GM23248 (cell line): Measurements from ENCODE around the gene ANXA6. TPM values are rescaled to one million over a fixed set of nuclear protein-coding genes. Genes with fewer than 3 reads are reported as not detected.

Source experiments
- DNase-seq: peaks from one replicate; pipeline ENCODE4 v3.0.0-alpha.2; 2015
- H2AFZ ChIP-seq: fragments of 200-600 bp; sonication (generic); 2 replicates; pipeline ENCODE4 v1.6.1; 2016; ENCODE audit warnings: antibody characterized with exemption
- H3F3A ChIP-seq: fragments of 200-600 bp; sonication (generic); 2 replicates; pipeline ENCODE4 v1.6.1; 2016; ENCODE audit warnings: mild to moderate bottlenecking, antibody characterized with exemption, mixed run types; ENCODE audit not compliant: insufficient read depth
- H3K27ac ChIP-seq: fragments of 200-600 bp; sonication (generic); 2 replicates; pipeline ENCODE4 v1.5.1; 2016; ENCODE audit warnings: mild to moderate bottlenecking
- H3K27me3 ChIP-seq: fragments of 200-600 bp; sonication (generic); replicated peaks from 2 replicates; pipeline ENCODE4 v1.6.1; 2016; ENCODE audit warnings: mild to moderate bottlenecking; ENCODE audit not compliant: insufficient read depth
- H3K36me3 ChIP-seq: fragments of 200-600 bp; sonication (generic); 2 replicates; pipeline ENCODE4 v1.6.1; 2016; ENCODE audit warnings: low read depth, mild to moderate bottlenecking
- H3K4me1 ChIP-seq: fragments of 200-600 bp; sonication (generic); 2 replicates; pipeline ENCODE4 v1.6.1; 2016; ENCODE audit warnings: mild to moderate bottlenecking; ENCODE audit not compliant: insufficient read depth
- H3K4me2 ChIP-seq: fragments of 200-600 bp; sonication (generic); one replicate; pipeline ENCODE4 v1.6.1; 2016; ENCODE audit warnings: mild to moderate bottlenecking; ENCODE audit not compliant: unreplicated experiment
- H3K4me3 ChIP-seq: fragments of 200-600 bp; sonication (generic); 2 replicates; pipeline ENCODE4 v1.5.1; 2016; ENCODE audit warnings: mild to moderate bottlenecking
- H3K79me2 ChIP-seq: fragments of 200-600 bp; sonication (generic); 2 replicates; pipeline ENCODE4 v1.6.1; 2016; ENCODE audit warnings: mild to moderate bottlenecking; ENCODE audit not compliant: insufficient read depth
- H3K9ac ChIP-seq: fragments of 200-600 bp; sonication (generic); 2 replicates; pipeline ENCODE4 v1.6.1; 2016; ENCODE audit warnings: mild to moderate bottlenecking
- H3K9me2 ChIP-seq: fragments of 200-600 bp; sonication (generic); 2 replicates; pipeline ENCODE4 v1.6.1; 2016; ENCODE audit warnings: mixed run types, mild to moderate bottlenecking, moderate library complexity; ENCODE audit not compliant: insufficient read depth
- H3K9me3 ChIP-seq: fragments of 200-600 bp; sonication (generic); one replicate; pipeline ENCODE4 v1.6.1; 2017; ENCODE audit warnings: low read depth
- H4K20me1 ChIP-seq: fragments of 200-600 bp; sonication (generic); 2 replicates; pipeline ENCODE4 v1.6.0; 2016; ENCODE audit not compliant: insufficient read depth
- EZH2 ChIP-seq: fragments of 200-600 bp; sonication (generic); IDR thresholded peaks from 2 replicates; pipeline ENCODE4 v1.6.1; 2018; ENCODE audit warnings: antibody characterized with exemption, mild to moderate bottlenecking; ENCODE audit not compliant: insufficient read depth, poor library complexity, severe bottlenecking
- EZH2phosphoT487 ChIP-seq: fragments of 200-600 bp; sonication (generic); IDR thresholded peaks from 2 replicates; pipeline ENCODE4 v1.6.1; 2018; ENCODE audit warnings: antibody characterized with exemption, moderate library complexity, mild to moderate bottlenecking, low read depth; ENCODE audit not compliant: insufficient read depth
- WGBS, 2 experiments: methylation state at CpG; one replicate each; pipeline ENCODE4 v1.1.6; 2015 to 2017; ENCODE audit warnings: low lambda C conversion rate in 2 of 2, low coverage in 1 of 2; ENCODE audit errors: missing lambda C conversion rate in 2 of 2; 5-methylcytosine and 5-hydroxymethylcytosine counted together
- in situ Hi-C: fragments of 300-500 bp; cut with MboI; formaldehyde crosslinking; loops from 2 replicates; pipeline ENCODE4 v1.15.0; 2020
- polyA plus RNA-seq: library from polyadenylated mRNA; unstranded; fragments of >200 nt; fragmentation: Nextera tagmentation; extraction: Ambion mirVana; gene quantifications from 2 replicates; pipeline ENCODE4 v1.2.1, GENCODE V29; 2016
- total RNA-seq: library from RNA; depleted of rRNA; stranded (reverse); fragments of >200 nt; shearing (Covaris generic); gene quantifications from 2 replicates; pipeline ENCODE4 v1.2.3, GENCODE V29; 2014

Gene ANXA6
- total and polyA plus RNA-seq, 2 experiments from 2014 or later: 183 to 409 TPM

- Histone ChIP-seq H3K36me3 (peaks cover 52% of the 10 kb centered on the region; the same call in 1 of the 2 replicates), H3K4me1 (no peaks in the 10 kb centered on the region), H3K27ac (no peak overlapping the region), H3K9me3 (no peaks in the 10 kb centered on the region), H3K27me3 (no peaks in the 10 kb centered on the region), H4K20me1 (no peaks in the 10 kb centered on the region), H3F3A (peaks cover 15% of the 10 kb centered on the region; the same call in 1 of the 2 replicates), H3K79me2 (peaks cover 12% of the 10 kb centered on the region; the same call in 1 of the 2 replicates), H3K9ac (no peak overlapping the region), H3K4me3 (no peak overlapping the region), H2AFZ (no peak overlapping the region), H3K9me2 (no peaks in the 10 kb centered on the region), H3K4me2 (no peak overlapping the region)
- in situ Hi-C loops: no loop called here
- DNase-seq: peak; percentile 72
- no peak for TF ChIP-seq EZH2phosphoT487
- no peak for TF ChIP-seq EZH2
- WGBS, 2 experiments: 38 to 44% methylated on average over 9 of the region's 9 CpGs
Observed at GRCh38 chr5:151126199-151126645, 31.4 kb downstream of the ANXA6 start.

GRCh38 chr5:151125421-151125820, 32.2 kb downstream of the ANXA6 start:
- H3K27ac ChIP-seq: no peak overlapping the region
- DNase-seq: no peak
- no peak overlapping the region for H3K9ac ChIP-seq
- no peaks in the 10 kb centered on the region for H3K27me3 ChIP-seq
- no peaks in the 10 kb centered on the region for H3K9me3 ChIP-seq
- no peak overlapping the region for H3K4me2 ChIP-seq
- H3K4me3 ChIP-seq: no peak overlapping the region
- no peaks in the 10 kb centered on the region for H3K9me2 ChIP-seq
- 73 to 76% methylated on average over 7 of the region's 7 CpGs for WGBS, 2 experiments
- H3K79me2 ChIP-seq: peaks cover 12% of the 10 kb centered on the region; the same call in 1 of the 2 replicates
- no peak overlapping the region for H2AFZ ChIP-seq
- no peaks in the 10 kb centered on the region for H4K20me1 ChIP-seq
- in situ Hi-C loops: no loop called here
- H3K4me1 ChIP-seq: no peaks in the 10 kb centered on the region
- TF ChIP-seq EZH2 (no peak), EZH2phosphoT487 (no peak)
- H3K36me3 ChIP-seq: peaks cover 54% of the 10 kb centered on the region; the same call in 1 of the 2 replicates
- H3F3A ChIP-seq: peaks cover 21% of the 10 kb centered on the region; the same call in 1 of the 2 replicates

- Histone ChIP-seq H3K9me3 (no peaks in the 10 kb centered on the region), H3F3A (peaks cover 29% of the 10 kb centered on the region; the same call in 1 of the 2 replicates), H3K36me3 (peaks cover 52% of the 10 kb centered on the region), H3K27me3 (no peaks in the 10 kb centered on the region), H3K4me1 (no peaks in the 10 kb centered on the region), H2AFZ (no peak overlapping the region), H3K9me2 (no peaks in the 10 kb centered on the region), H3K4me3 (no peak overlapping the region), H3K4me2 (no peak overlapping the region), H3K9ac (no peak overlapping the region), H3K27ac (no peak overlapping the region), H4K20me1 (no peaks in the 10 kb centered on the region), H3K79me2 (peaks cover 12% of the 10 kb centered on the region; the same call in 1 of the 2 replicates)
- in situ Hi-C loops: no loop called here
- 69 to 73% methylated on average over 15 to 17 of the region's 17 CpGs for WGBS, 2 experiments
- DNase-seq: peak; percentile 45
- no peak for TF ChIP-seq EZH2
- TF ChIP-seq EZH2phosphoT487: no peak
Observed at GRCh38 chr5:151123897-151124751, 33.5 kb downstream of the ANXA6 start.

- Histone ChIP-seq H3K27ac (no peak overlapping the region), H3K27me3 (no peaks in the 10 kb centered on the region), H3K9ac (no peak overlapping the region), H2AFZ (no peak overlapping the region), H3K9me3 (no peaks in the 10 kb centered on the region), H3K9me2 (no peaks in the 10 kb centered on the region), H4K20me1 (no peaks in the 10 kb centered on the region), H3K4me2 (no peak overlapping the region), H3K79me2 (peaks cover 7% of the 10 kb centered on the region; the same call in 1 of the 2 replicates), H3K4me1 (no peaks in the 10 kb centered on the region), H3K4me3 (no peak overlapping the region), H3K36me3 (peaks cover 42% of the 10 kb centered on the region), H3F3A (peaks cover 39% of the 10 kb centered on the region)
- no peak for DNase-seq
- WGBS, 2 experiments: 91 to 94% methylated on average over 14 of the region's 14 CpGs
- in situ Hi-C loops: no loop called here
- TF ChIP-seq EZH2: no peak
- no peak for TF ChIP-seq EZH2phosphoT487
Observed at GRCh38 chr5:151122828-151123227, 34.8 kb downstream of the ANXA6 start.
